Right cardiac atrium (tissue), 5 donors: ENCODE data around the gene RGN. TPM values are rescaled to one million over a fixed set of nuclear protein-coding genes. Genes with fewer than 3 reads are reported as not detected.
A peak's percentile ranks its signal among the peaks of the same experiment; 100 is the strongest.
"Not testable (repeated sequence)": the region's sequence is repeated elsewhere in the genome, so short reads cannot be mapped to it uniquely, and the experiment has no call there.

ENCODE experiments used
- ATAC-seq, 2 donors: fragments of 200-7000 bp; cut with Tn5 transposase; one replicate each; pipeline versions ENCODE4 v1.8.0 to v1.9.1; 2020; ENCODE audit warnings: moderate library complexity in 2 of 2, mild to moderate bottlenecking in 1 of 2
- DNase-seq, 3 donors: peaks; one replicate each; pipeline ENCODE4 v3.0.0-alpha.2; 2020
- H3K27ac ChIP-seq: one replicate; pipeline ENCODE4 v1.5.1; 2013; ENCODE audit warnings: mild to moderate bottlenecking, low read length, control low read depth, moderate library complexity
- H3K27me3 ChIP-seq: one replicate; pipeline ENCODE4 v1.6.1; 2013; ENCODE audit not compliant: control insufficient read depth, insufficient read depth
- H3K4me1 ChIP-seq: one replicate; pipeline ENCODE4 v1.6.1; 2013; ENCODE audit warnings: low read length; ENCODE audit not compliant: control insufficient read depth, insufficient read depth
- H3K4me3 ChIP-seq: one replicate; pipeline ENCODE4 v1.5.1; 2013; ENCODE audit warnings: low read length, control low read depth
- H3K9me3 ChIP-seq: one replicate; pipeline ENCODE4 v1.6.1; 2013; ENCODE audit warnings: low read length; ENCODE audit not compliant: control insufficient read depth
- WGBS: extraction: QIAGEN DNeasy Blood & Tissue Kit; methylation state at CpG from one replicate; pipeline ENCODE4 v1.1.7; 2013; 5-methylcytosine and 5-hydroxymethylcytosine counted together
- intact Hi-C, 4 donors: fragments of 100-400 bp; cut with DNase I; formaldehyde crosslinking; loops; one replicate each; pipeline versions ENCODE4 v1.11.0 to v1.14.0; 2022 to 2023
- polyA plus RNA-seq: library from polyadenylated mRNA; stranded (reverse); fragments of 200-250 nt; gene quantifications from one replicate; pipeline ENCODE4 v1.2.3, GENCODE V29; 2013
- total RNA-seq, 4 donors: library from RNA; stranded (reverse); fragmentation: NEBNext Ultra II Directional; extraction: Animal tissue kit (Norgen Biotek cat#: 25700); gene quantifications; one replicate each; pipeline ENCODE4 v1.2.1, GENCODE V29; 2021
- donor health status: healthy with polysubstance abuse.
- donor health status: DM: no; HTN: yes; CAD: no.
- donor health status: DM: no; HTN: no; CAD: no.
- donor health status: DM: no; HTN: yes; CAD: no; lungs with severe emphysema.
- donor health status: DM: yes; HTN: yes; CAD: no.

The RGN gene
- total and polyA plus RNA-seq, 5 donors: 13.4 to 25.1 (median 21.6) TPM

GRCh38 chrX:47080215-47080914 is 2.1 kb downstream of the RGN start:
- Histone ChIP-seq H3K27me3 (no peaks in the 10 kb centered on the region), H3K4me1 (no peaks in the 10 kb centered on the region), H3K4me3 (no peak overlapping the region), H3K27ac (no peak overlapping the region), H3K9me3 (no peaks in the 10 kb centered on the region)
- WGBS: 76% methylated on average over 9 of the region's 9 CpGs
- ATAC-seq (no peak), DNase-seq (no peak)
- intact Hi-C loops: no loop called here

- Histone ChIP-seq H3K27me3 (no peaks in the 10 kb centered on the region), H3K4me1 (no peaks in the 10 kb centered on the region), H3K4me3 (no peak overlapping the region), H3K9me3 (no peaks in the 10 kb centered on the region), H3K27ac (no peak overlapping the region)
- intact Hi-C loops: no loop called here
- WGBS: 79% methylated on average over 5 of the region's 5 CpGs
- ATAC-seq: no peak
- no peak for DNase-seq
These were observed 2.6 kb downstream of the RGN start for GRCh38 chrX:47080915-47081236.

- Histone ChIP-seq H3K9me3 (no peaks in the 10 kb centered on the region), H3K27ac (no peak overlapping the region), H3K4me3 (no peak overlapping the region), H3K27me3 (no peaks in the 10 kb centered on the region), H3K4me1 (no peaks in the 10 kb centered on the region)
- ATAC-seq: no peak
- 35% methylated on average over 4 of the region's 4 CpGs for WGBS
- no peak for DNase-seq
- intact Hi-C loops: no loop called here
These were observed 13.0 kb downstream of the RGN start for GRCh38 chrX:47091149-47091775.

GRCh38 chrX:47093248-47093647 is 15.0 kb downstream of the RGN start:
- H3K4me1 ChIP-seq: no peaks in the 10 kb centered on the region
- 0% methylated on average over 1 of the region's 1 CpG for WGBS
- intact Hi-C loops: no loop called here
- H3K27me3 ChIP-seq: no peaks in the 10 kb centered on the region
- no peaks in the 10 kb centered on the region for H3K9me3 ChIP-seq
- no peak overlapping the region for H3K27ac ChIP-seq
- ATAC-seq (no peak), DNase-seq (no peak)
- H3K4me3 ChIP-seq: no peak overlapping the region

GRCh38 chrX:47093860-47094259 is 15.6 kb downstream of the RGN start:
- DNase-seq: no peak
- no peaks in the 10 kb centered on the region for H3K9me3 ChIP-seq
- H3K4me1 ChIP-seq: no peaks in the 10 kb centered on the region
- no peaks in the 10 kb centered on the region for H3K27me3 ChIP-seq
- WGBS: 83% methylated on average over 11 of the region's 11 CpGs
- H3K4me3 ChIP-seq: no peak overlapping the region
- H3K27ac ChIP-seq: no peak overlapping the region
- intact Hi-C loops: no loop called here
- no peak for ATAC-seq

- intact Hi-C loops: no loop called here
- Histone ChIP-seq H3K27ac (no peak overlapping the region), H3K4me3 (no peak overlapping the region), H3K4me1 (no peaks in the 10 kb centered on the region), H3K27me3 (no peaks in the 10 kb centered on the region), H3K9me3 (no peaks in the 10 kb centered on the region)
- 70% methylated on average over 4 of the region's 4 CpGs for WGBS
- no peak for ATAC-seq
- no peak for DNase-seq
These were observed 18.8 kb downstream of the RGN start for GRCh38 chrX:47097018-47097417.

- Histone ChIP-seq H3K27ac (no peak overlapping the region), H3K27me3 (no peaks in the 10 kb centered on the region), H3K4me3 (no peak overlapping the region), H3K4me1 (no peaks in the 10 kb centered on the region), H3K9me3 (no peaks in the 10 kb centered on the region)
- ATAC-seq: no peak
- 75% methylated on average over 2 of the region's 2 CpGs for WGBS
- no peak for DNase-seq
- intact Hi-C loops: no loop called here
These were observed 20.3 kb downstream of the RGN start for GRCh38 chrX:47098338-47099094.

- Histone ChIP-seq H3K4me3 (no peak overlapping the region), H3K4me1 (no peaks in the 10 kb centered on the region), H3K27me3 (no peaks in the 10 kb centered on the region), H3K27ac (no peak overlapping the region), H3K9me3 (no peaks in the 10 kb centered on the region)
- 83% methylated on average over 4 of the region's 4 CpGs for WGBS
- ATAC-seq (no peak), DNase-seq (no peak)
- intact Hi-C loops: no loop called here
These were observed 23.0 kb downstream of the RGN start for GRCh38 chrX:47101206-47101605.

- H3K9me3 ChIP-seq, H3K4me1 ChIP-seq, H3K4me3 ChIP-seq, intact Hi-C loops, H3K27ac ChIP-seq, H3K27me3 ChIP-seq, ATAC-seq: not testable (repeated sequence)
- 98% methylated on average over 33 of the region's 40 CpGs for WGBS
- DNase-seq: peak in 1 of 3 donors; percentile 54
These were observed 32.8 kb downstream of the RGN start for GRCh38 chrX:47110936-47111615.

- Histone ChIP-seq H3K27me3 (no peaks in the 10 kb centered on the region), H3K9me3 (no peaks in the 10 kb centered on the region), H3K4me1 (no peaks in the 10 kb centered on the region), H3K27ac (no peak overlapping the region), H3K4me3 (no peak overlapping the region)
- ATAC-seq (peak in 1 of 2 donors; percentile 50), DNase-seq (peak in 1 of 3 donors; percentile 38)
- intact Hi-C loops: no loop called here
- 62% methylated on average over 9 of the region's 9 CpGs for WGBS
These were observed 34.2 kb downstream of the RGN start for GRCh38 chrX:47112316-47112954.
